Activated T-helper 1 cell treated with Interleukin-2 at 50 U/mL for 16 hours (primary cell): Measurements from ENCODE around the gene TSBP1.
A peak's percentile ranks its signal among the peaks of the same experiment; 100 is the strongest.
"Not testable (repeated sequence)": the region's sequence is repeated elsewhere in the genome, so short reads cannot be mapped to it uniquely, and the experiment has no call there.

Experiments
- DNase-seq: peaks from one replicate; pipeline ENCODE4 v3.0.0-alpha.2; 2020; ENCODE audit warnings: low read depth

The TSBP1 gene

DNA sequence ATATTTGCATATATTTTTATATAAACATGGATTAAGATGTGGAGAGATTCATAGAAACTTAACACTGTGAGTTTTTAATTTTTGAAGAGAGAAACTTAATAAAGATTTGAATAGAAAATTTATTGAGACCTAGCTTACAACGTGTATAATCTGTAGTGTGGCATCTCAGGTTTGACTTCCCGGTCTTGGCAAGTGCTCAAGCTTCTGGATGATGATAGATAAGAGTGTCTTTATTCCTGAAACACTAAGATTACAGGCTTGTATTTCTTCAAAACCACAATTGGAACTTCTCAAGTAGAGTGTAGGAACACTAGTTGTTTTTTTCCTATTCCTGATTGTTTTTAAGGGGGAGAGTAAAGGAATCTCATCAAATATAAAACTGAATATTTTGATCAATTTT is 83.3 kb downstream of the TSBP1 start:
- DNase-seq = no peak

DNA sequence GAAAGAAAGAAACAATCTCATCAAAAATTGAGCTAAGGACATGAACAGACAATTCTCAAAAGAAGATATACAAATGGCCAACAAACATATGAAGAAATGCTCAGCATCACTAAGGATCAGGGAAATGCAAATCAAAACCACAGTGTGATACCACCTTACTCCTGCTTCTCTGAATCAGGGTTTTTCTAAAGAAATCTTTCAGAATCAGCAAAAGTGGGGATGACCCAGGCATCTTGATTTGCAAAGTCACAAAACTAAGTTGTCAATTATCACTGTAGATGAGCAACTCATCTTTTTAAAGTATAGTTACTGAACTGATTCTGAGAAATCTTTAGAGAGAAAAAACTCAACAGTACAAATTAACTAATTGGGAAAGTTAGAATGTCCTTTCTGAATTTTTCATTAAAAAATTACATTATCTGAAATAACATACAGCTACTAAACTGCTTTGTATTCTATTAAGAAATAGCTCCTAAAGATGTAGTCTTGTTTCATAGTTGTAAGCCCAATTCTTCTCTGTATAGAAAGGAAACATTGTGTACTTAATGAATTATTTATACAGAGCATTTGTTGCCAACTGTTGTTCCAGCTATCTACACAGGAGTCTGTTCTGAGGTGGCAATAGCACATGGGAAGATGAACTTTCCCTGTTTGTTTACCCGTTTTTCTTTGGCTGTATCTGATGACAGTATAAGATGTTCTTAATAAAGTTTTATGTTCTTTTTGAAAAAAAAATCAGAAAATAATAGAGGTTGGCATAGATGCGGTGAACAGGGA is 97.7 kb downstream of the TSBP1 start:
- DNase-seq = not testable (repeated sequence)

DNA sequence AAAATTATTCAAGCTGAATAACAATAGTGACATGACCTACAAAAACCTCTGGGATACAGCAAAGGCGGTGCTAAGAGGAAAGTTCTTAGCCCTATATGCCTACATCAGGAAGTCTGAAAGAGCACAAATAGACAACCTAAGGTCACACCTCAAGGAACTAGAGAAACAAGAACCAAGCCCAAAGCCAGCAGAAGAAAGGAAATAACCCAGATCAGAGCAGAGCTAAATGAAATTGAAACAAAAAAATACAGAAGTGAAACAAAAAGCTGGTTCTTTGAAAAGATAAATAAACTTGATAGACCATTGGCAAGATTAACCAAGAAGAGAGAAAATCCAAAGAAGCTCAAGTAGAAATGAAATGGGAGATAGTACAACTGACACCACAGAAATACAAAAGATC is 100.3 kb downstream of the TSBP1 start:
- DNase-seq = no peak

DNA sequence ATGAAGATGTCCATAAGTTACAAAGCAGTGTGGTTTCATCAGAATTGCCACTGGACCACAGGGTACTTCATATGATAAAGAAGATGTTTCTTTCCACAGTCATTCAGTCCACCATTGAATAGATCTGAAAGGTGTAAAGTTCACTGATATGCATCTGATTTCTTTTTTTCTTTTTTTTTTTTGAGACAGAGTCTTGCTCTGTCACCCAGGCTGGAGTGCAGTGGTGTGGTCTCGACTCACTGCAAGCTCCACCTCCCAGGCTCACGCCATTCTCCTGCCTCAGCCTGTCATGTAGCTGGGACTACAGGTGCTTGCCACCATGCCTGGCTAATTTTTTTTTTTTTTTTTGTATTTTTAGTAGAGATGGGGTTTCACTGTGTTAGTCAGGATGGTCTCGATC is 103.2 kb downstream of the TSBP1 start:
- DNase-seq = not testable (repeated sequence)

DNA sequence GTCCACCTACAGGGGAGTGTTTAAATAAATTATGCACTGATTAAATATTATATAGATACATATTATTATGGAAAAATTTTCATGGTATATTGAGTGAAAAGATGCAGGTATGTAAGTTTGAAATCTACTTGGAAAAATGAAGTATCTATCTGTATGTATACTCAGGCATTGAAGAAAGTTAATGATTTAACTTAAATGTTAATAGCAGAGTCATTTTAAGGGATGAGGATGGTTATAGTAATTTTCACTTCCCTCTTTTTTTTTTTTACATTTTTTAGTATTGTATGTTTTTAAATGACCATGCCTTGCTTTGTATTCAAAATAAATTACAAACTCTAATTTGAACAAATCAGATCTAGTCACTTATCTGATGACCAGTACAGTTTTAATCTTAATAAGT is 104.7 kb downstream of the TSBP1 start:
- DNase-seq = no peak

DNA sequence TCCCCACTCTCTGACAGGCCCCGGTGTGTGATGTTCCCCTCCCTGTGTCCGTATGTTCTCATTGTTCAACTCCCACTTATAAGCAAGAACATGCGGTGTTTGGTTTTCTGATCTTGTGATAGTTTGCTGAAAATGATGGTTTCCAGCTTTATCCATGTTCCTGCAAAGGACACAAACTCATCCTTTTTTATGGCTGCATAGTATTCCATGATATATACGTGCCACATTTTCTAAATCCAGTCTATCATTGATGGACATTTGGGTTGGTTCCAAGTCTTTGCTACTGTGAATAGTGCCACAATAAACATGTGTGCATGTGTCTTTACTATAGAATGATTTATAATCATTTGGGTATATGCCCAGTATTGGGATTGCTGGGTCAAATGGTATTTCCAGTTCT is 114.4 kb downstream of the TSBP1 start:
- DNase-seq = not testable (repeated sequence)

DNA sequence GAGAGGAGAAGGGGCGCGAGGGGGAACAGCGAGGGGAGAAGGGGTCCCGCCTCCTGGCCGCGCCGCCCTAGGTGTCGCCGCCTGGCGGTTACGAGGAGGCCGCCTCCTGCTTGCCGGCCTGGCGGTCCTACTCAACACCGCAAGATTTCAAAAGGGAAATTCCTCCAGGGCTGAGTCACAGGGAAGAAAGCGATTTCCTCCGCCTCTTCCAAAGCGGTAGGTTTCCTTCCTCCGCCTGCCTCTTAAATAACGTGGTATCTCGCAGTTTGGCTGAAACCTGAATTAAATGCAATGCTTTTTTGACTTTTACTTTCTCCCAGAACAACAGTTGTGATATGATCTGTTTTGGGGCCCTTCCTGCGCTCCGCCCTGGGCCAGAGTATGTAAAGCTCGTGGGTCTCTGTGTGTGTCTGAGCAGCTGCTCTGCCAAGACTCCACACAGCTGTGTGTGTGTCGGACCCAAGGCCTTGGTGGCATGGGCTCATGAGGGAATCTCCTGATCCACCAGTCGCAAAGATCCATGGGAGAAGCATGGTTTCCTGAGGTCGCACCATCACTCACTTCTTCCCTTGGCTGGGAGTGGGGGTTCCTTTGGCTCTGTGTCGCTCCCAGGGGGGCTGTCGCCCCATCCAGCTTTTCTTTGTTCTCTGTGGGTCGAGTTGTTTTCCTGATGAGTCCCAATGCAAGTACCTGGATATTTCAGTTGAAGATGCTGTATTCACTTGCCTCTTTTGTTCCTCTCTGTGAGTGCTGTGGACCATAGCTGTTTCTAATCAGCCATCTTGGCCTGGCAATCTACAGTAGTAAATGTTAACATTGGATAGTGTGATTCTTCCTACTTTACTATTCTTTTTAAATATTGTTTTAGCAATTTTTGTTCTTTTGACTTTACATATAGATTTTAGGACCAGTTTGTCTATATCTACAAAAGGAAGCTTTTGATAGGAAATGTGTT is 116.2 kb downstream of the TSBP1 start:
- DNase-seq = peak; percentile 27

DNA sequence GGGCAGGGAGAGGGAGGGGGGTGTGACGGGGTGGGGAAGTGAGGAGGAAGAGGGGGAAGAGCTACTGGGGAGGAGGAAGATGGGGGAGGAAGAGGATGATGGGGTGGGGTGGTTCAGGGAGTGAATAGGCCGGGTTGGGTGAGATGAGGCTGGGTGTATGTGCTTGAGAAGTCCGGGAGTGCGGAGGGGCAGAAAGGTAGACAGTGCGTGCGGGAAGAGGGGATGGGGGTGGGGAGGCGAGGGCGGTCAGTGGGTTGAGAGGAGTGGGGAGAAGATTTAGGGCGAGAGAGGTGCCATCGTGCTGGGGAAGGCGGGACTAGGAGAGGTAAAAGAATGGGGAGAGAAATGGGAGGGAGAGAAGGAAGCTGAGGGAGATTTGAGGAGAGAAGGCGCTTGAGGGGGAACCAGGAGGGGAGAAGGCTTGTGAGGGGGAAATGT is 116.9 kb downstream of the TSBP1 start:
- no peak for DNase-seq

DNA sequence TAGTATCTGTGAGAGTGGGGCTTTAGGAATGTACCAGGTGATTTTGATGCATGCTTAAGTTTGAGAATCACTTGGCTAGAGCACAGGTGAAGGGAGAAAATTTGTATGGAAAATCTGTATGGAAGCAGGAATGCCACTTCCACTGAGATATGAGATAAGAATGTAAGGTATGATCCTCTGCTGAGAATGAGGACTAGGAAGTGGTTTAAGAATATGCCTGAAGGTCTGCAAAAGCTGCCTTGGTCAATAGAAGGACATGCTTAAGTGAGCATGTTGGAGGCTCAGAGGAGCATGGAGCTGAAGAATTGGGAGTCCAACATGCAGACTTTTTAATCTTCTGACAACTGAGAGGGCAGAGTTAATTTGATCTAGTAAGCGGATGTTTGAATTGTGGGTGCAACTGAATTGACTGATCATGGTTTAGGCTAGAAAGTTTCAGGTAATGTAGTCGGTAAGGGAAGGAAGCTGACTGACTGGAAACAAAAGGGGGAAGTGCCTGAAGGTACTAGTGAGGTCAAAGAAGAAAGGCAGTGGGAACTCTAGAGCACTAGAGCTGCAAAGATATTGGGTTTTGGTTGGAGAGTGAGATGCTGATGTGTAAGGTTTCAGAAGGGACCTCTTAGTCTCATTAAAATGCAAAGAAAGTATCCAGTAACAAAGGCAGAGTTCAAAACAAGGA is 119.2 kb downstream of the TSBP1 start:
- DNase-seq = no peak

DNA sequence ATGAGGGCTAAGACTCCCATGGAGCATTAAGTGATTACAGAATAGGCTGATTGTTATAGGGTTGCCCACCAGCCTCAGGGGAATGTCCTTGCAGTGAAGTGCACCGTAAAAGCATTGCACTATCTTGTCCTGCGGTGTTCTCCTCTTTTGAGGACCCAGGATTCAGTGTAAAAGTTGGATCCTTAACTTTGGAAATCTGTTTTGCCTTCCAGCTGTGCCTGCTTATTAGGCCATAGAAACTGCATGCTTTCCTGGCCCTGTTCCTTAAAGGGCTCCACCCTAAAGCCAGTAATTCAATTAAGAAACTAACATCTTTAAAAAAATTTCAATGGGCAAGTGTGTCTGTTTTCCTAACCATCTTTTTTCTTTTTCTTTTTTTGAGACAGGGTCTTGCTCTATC is 122.4 kb downstream of the TSBP1 start:
- DNase-seq = no peak

DNA sequence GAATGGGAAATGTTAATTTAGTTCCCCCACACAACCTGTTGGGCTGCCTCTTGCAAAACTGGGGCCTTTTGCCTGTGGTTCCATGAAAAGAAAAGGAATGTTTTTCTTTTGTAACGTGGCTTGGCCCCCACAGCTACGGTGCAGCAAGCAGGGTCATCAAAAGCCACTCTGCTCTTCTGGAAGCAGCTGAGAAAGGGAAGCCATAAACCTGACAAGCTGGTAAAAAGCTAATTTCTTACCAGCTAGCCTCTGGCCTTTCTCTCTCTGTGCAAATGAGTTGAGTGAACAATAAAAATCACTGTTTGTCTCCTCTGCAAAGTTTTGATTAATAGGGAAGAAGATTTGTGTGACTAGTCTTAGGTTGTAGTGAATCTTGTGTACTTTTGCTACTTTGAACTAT is 124.3 kb downstream of the TSBP1 start:
- DNase-seq = no peak

DNA sequence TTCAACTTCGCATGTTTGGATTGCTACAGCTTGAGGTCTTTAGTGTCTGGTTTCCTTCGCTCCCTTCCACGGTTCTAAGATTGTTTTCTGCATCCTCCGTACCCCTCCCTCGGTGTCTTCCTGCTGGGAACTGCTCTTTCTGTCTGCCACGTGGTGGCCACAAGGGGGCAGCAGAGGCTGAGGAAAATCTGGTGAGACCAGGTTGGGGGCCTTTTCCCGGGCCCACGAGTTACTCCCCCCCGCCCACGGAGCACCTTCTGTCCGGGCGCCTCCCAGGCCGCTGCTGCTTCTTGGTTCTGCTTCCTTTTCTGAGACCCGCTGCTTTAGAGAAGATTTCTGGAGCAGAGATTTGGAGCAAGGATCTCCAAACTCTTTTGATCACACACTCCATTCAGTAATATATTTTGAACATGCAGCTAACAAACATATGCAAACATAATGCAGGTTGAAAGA is 126.7 kb downstream of the TSBP1 start:
- peak; percentile 47 for DNase-seq

DNA sequence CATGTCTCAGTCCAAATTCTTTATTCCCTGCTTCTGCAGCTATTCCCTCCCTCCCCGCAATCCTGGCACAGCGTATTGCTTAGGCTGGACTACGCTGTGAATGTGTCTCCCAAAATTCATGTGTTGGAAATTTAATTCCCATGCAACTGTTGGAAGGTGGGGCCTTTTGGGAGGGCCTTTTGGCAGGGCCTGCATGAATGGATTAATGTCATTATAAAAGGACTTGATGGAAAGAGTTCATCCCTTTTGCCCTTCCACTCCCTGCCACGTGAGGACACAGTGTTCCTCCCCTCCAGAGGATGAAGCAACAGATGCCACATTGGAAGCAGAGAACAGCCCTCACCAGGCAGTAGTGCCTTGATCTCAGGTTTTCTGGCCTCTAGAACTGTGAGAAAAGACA is 127.4 kb downstream of the TSBP1 start:
- DNase-seq = no peak
